NCI-H345 (cell line): ENCODE measurements around the gene DYNC1H1.

Experiments
- DNase-seq: peaks from one replicate; lab custom pipeline; 2025; lab: John Stamatoyannopoulos, UW

DYNC1H1 gene

GRCh38 chr14:101997429-101998336 lies 33.3 kb downstream of the DYNC1H1 start:
- DNase-seq, result no peak

- DNase-seq, result no peak
Measured at GRCh38 chr14:102000902-102001301, 36.5 kb downstream of the DYNC1H1 start.

GRCh38 chr14:102005336-102005735 lies 41.0 kb downstream of the DYNC1H1 start:
- no peak for DNase-seq

- DNase-seq, result no peak
Measured at GRCh38 chr14:102007916-102008418, 43.6 kb downstream of the DYNC1H1 start.

- DNase-seq, result no peak
Measured at GRCh38 chr14:102008891-102009290, 44.5 kb downstream of the DYNC1H1 start.

- DNase-seq, result no peak
Measured at GRCh38 chr14:102011631-102012030, 47.3 kb downstream of the DYNC1H1 start.

GRCh38 chr14:102012336-102012735 lies 48.0 kb downstream of the DYNC1H1 start:
- DNase-seq, result no peak

- no peak for DNase-seq
Measured at GRCh38 chr14:102013669-102014200, 49.4 kb downstream of the DYNC1H1 start.

GRCh38 chr14:102015045-102015685 lies 50.8 kb downstream of the DYNC1H1 start:
- DNase-seq, result no peak

- no peak for DNase-seq
Measured at GRCh38 chr14:102015771-102016170, 51.4 kb downstream of the DYNC1H1 start.

- no peak for DNase-seq
Measured at GRCh38 chr14:102016420-102017090, 52.2 kb downstream of the DYNC1H1 start.

GRCh38 chr14:102018251-102018650 lies 53.9 kb downstream of the DYNC1H1 start:
- no peak for DNase-seq

- no peak for DNase-seq
Measured at GRCh38 chr14:102019006-102019540, 54.7 kb downstream of the DYNC1H1 start.

- no peak for DNase-seq
Measured at GRCh38 chr14:102020058-102020971, 55.9 kb downstream of the DYNC1H1 start.

GRCh38 chr14:102026934-102027333 lies 62.6 kb downstream of the DYNC1H1 start:
- DNase-seq, result no peak

- no peak for DNase-seq
Measured at GRCh38 chr14:102027951-102028350, 63.6 kb downstream of the DYNC1H1 start.

- DNase-seq, result no peak
Measured at GRCh38 chr14:102028733-102029132, 64.4 kb downstream of the DYNC1H1 start.

GRCh38 chr14:102029956-102030355 lies 65.6 kb downstream of the DYNC1H1 start:
- DNase-seq, result no peak

- no peak for DNase-seq
Measured at GRCh38 chr14:102033241-102033640, 68.9 kb downstream of the DYNC1H1 start.

- no peak for DNase-seq
Measured at GRCh38 chr14:102034301-102034700, 69.9 kb downstream of the DYNC1H1 start.

GRCh38 chr14:102035914-102036313 lies 71.5 kb downstream of the DYNC1H1 start:
- no peak for DNase-seq
